ENCODE results near the gene KDM8. TPM values are rescaled to one million over a fixed set of nuclear protein-coding genes. Genes with fewer than 3 reads are reported as not detected.

Gene KDM8
- total RNA-seq, 1 donor: 3.3 TPM

- no peak for DNase-seq (ENCODE audit: low read depth)
- no peak overlapping the region for H3K4me3 ChIP-seq (ENCODE audit: low read depth, low read length)
- TF ChIP-seq CTCF (IDR thresholded peaks at IDR 0.05; ENCODE audit: insufficient read depth, low read length): no peak
These were observed 20.4 kb downstream of the KDM8 start for GRCh38 chr16:27223701-27224100.

GRCh38 chr16:27224271-27224737 is 21.0 kb downstream of the KDM8 start:
- H3K4me3 ChIP-seq (ENCODE audit: low read depth, low read length): no peak overlapping the region
- DNase-seq (ENCODE audit: low read depth): no peak
- no peak for TF ChIP-seq CTCF (IDR thresholded peaks at IDR 0.05; ENCODE audit: insufficient read depth, low read length)

GRCh38 chr16:27224741-27225300 is 21.5 kb downstream of the KDM8 start:
- no peak overlapping the region for H3K4me3 ChIP-seq (ENCODE audit: low read depth, low read length)
- DNase-seq (ENCODE audit: low read depth): no peak

GRCh38 chr16:27225536-27226360 is 22.4 kb downstream of the KDM8 start:
- no peak for TF ChIP-seq CTCF (IDR thresholded peaks at IDR 0.05; ENCODE audit: insufficient read depth, low read length)
- DNase-seq (ENCODE audit: low read depth): no peak

More at GRCh38 chr16:27224741-27225300, 21.5 kb downstream of the KDM8 start:
- TF ChIP-seq CTCF (IDR thresholded peaks at IDR 0.05; ENCODE audit: insufficient read depth, low read length): no peak

GRCh38 chr16:27226476-27226875 is 23.1 kb downstream of the KDM8 start:
- H3K4me3 ChIP-seq (ENCODE audit: low read depth, low read length): no peak overlapping the region
- no peak for DNase-seq (ENCODE audit: low read depth)
- TF ChIP-seq CTCF (IDR thresholded peaks at IDR 0.05; ENCODE audit: insufficient read depth, low read length): no peak

More at GRCh38 chr16:27225536-27226360, 22.4 kb downstream of the KDM8 start:
- no peak overlapping the region for H3K4me3 ChIP-seq (ENCODE audit: low read depth, low read length)

- DNase-seq (ENCODE audit: low read depth): no peak
- H3K4me3 ChIP-seq (ENCODE audit: low read depth, low read length): no peak overlapping the region
- no peak for TF ChIP-seq CTCF (IDR thresholded peaks at IDR 0.05; ENCODE audit: insufficient read depth, low read length)
These were observed 23.8 kb downstream of the KDM8 start for GRCh38 chr16:27226976-27227705.

Data from fibroblast of the aortic adventitia (primary cell).